Pancreas (tissue), 10 donors: ENCODE results near the gene DEPDC1. TPM values are rescaled to one million over a fixed set of nuclear protein-coding genes. Genes with fewer than 3 reads are reported as not detected.

Experiments
- ATAC-seq, 4 donors: fragments of 200-7000 bp; cut with Tn5 transposase; one replicate each; pipeline versions ENCODE4 v1.8.0 to v1.9.1; 2020; ENCODE audit warnings: mild to moderate bottlenecking in 4 of 4, moderate library complexity in 4 of 4
- DNase-seq, 6 donors: peaks; one replicate each; pipeline ENCODE4 v3.0.0-alpha.2; 2020
- FAIRE-seq: peaks from 2 replicates; lab custom pipeline; 2012; peaks lifted over from hg19 to GRCh38; lab: Jason Lieb, UNC
- H3K27ac ChIP-seq, 4 donors: fragments of 200-600 bp; sonication (generic); 1 replicate in 3 of 4; 2 replicates in 1 of 4; pipeline versions ENCODE4 v1.5.0 to v1.8.0; 2020
- H3K27me3 ChIP-seq, 4 donors: fragments of 200-600 bp; one replicate each; pipeline ENCODE4 v1.8.0; 2021
- H3K36me3 ChIP-seq, 3 donors: fragments of 200-600 bp; sonication (generic) in 1 of 3; one replicate each; pipeline versions ENCODE4 v1.5.0 to v1.8.0; 2020 to 2021
- H3K4me1 ChIP-seq, 3 donors: fragments of 200-600 bp; one replicate each; pipeline ENCODE4 v1.8.0; 2021
- H3K4me3 ChIP-seq, 4 donors: fragments of 200-600 bp; sonication (generic) in 2 of 4; one replicate each; pipeline versions ENCODE4 v1.5.0 to v1.8.0; 2020 to 2021
- H3K9me3 ChIP-seq, 4 donors: fragments of 200-600 bp; one replicate each; pipeline ENCODE4 v1.8.0; 2021
- WGBS, 2 donors: extraction: QIAGEN DNeasy Blood & Tissue Kit; methylation state at CpG; one replicate each; pipeline ENCODE4 v1.1.7; 2013; 5-methylcytosine and 5-hydroxymethylcytosine counted together
- intact Hi-C, 3 donors: fragments of 100-400 bp; cut with DNase I; formaldehyde crosslinking; loops; one replicate each; pipeline versions ENCODE4 v1.11.1 to v1.14.2; 2022
- polyA plus RNA-seq, 2 donors: library from polyadenylated mRNA; stranded (reverse); fragments of 200-250 nt; gene quantifications; one replicate each; pipeline ENCODE4 v1.2.3, GENCODE V29; 2013
- total RNA-seq, 6 donors: library from RNA; stranded (reverse); fragmentation: NEBNext Ultra II Directional in 4 of 6; extraction: Animal tissue kit (Norgen Biotek cat#: 25700) in 4 of 6; gene quantifications; one replicate each; pipeline versions ENCODE4 v1.2.1 to v1.2.4, GENCODE V29; 2021 to 2023
- TF ChIP-seq, protein P1 (sequence below), 4 donors: fragments of 200-600 bp; sonication (generic) in 3 of 4; IDR thresholded peaks; one replicate each; pipeline versions ENCODE4 v1.5.0 to v1.8.0; 2021; ENCODE audit warnings: antibody characterized with exemption in 4 of 4
- donor health status: healthy with polysubstance abuse.
- donor health status: DM: no; HTN: no; CAD: no; lungs with moderate emphysema.
- donor health status: DM: no; HTN: no; CAD: no.
- donor health status: control.
- donor health status: control.
- donor health status: Bipolar disorder and iron deficiency.
- donor health status: DM: yes; HTN: yes; CAD: no.
- donor health status: DM: no; HTN: no; CAD: no.
- donor health status: DM: no; HTN: no; CAD: no.
- donor health status: DM: yes; HTN: yes; CAD: no.

The DEPDC1 gene
- total and polyA plus RNA-seq, 8 donors = 0.02 to 0.31 (median 0.10) TPM; not detected in 2

GRCh38 chr1:68431076-68431475, 65.8 kb downstream of the DEPDC1 start:
- WGBS, 2 donors = 13 to 19% methylated on average over 3 of the region's 3 CpGs
- Histone ChIP-seq H3K27me3 (no peaks in the 10 kb centered on the region), H3K27ac (no peak overlapping the region), H3K4me1 (no peaks in the 10 kb centered on the region), H3K4me3 (no peak overlapping the region), H3K9me3 (no peaks in the 10 kb centered on the region), H3K36me3 (no peaks in the 10 kb centered on the region)
- no peak for FAIRE-seq
- ATAC-seq = peak in 3 of 4 donors; percentile 14 to 70 (median 52)
- intact Hi-C loops = no loop called here
- DNase-seq = no peak
- TF ChIP-seq, protein P1, sequence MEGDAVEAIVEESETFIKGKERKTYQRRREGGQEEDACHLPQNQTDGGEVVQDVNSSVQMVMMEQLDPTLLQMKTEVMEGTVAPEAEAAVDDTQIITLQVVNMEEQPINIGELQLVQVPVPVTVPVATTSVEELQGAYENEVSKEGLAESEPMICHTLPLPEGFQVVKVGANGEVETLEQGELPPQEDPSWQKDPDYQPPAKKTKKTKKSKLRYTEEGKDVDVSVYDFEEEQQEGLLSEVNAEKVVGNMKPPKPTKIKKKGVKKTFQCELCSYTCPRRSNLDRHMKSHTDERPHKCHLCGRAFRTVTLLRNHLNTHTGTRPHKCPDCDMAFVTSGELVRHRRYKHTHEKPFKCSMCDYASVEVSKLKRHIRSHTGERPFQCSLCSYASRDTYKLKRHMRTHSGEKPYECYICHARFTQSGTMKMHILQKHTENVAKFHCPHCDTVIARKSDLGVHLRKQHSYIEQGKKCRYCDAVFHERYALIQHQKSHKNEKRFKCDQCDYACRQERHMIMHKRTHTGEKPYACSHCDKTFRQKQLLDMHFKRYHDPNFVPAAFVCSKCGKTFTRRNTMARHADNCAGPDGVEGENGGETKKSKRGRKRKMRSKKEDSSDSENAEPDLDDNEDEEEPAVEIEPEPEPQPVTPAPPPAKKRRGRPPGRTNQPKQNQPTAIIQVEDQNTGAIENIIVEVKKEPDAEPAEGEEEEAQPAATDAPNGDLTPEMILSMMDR (IDR thresholded peaks at IDR 0.05) = no peak

DNA sequence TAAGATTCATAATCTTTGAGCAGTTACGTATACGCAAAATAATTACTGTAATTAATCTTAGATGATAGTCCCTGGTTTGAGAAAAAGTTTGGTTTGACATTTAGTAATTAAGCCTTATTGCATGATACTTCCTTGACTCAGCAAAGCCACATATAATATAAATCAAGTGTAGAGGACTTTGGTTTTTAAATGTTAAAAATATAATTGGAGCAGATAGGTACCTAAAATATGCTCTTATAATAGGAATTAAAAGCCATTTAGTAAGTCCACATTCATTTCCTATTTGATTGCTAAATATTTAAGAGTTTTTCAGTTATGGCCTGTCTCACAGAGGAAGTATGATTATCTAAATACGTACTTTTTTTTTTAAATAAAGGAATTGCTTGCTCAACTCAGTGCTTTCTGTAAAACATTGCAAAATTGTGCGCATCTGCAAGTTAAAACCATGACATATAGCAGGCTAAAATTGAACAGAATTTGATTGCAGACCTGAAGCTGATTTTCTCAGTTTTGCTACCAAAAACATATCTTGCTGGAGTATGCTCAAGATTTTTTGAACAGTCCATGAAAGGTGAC, 67.6 kb downstream of the DEPDC1 start:
- DNase-seq (no peak), FAIRE-seq (peak; percentile 39), ATAC-seq (no peak)
- Histone ChIP-seq H3K27me3 (no peaks in the 10 kb centered on the region), H3K27ac (no peak overlapping the region), H3K4me3 (no peak overlapping the region), H3K4me1 (no peaks in the 10 kb centered on the region), H3K9me3 (no peaks in the 10 kb centered on the region), H3K36me3 (no peaks in the 10 kb centered on the region)
- TF ChIP-seq, protein P1 (IDR thresholded peaks at IDR 0.05) = no peak
- intact Hi-C loops = no loop called here
- WGBS, 2 donors = 86 to 89% methylated on average over 4 of the region's 4 CpGs

DNA sequence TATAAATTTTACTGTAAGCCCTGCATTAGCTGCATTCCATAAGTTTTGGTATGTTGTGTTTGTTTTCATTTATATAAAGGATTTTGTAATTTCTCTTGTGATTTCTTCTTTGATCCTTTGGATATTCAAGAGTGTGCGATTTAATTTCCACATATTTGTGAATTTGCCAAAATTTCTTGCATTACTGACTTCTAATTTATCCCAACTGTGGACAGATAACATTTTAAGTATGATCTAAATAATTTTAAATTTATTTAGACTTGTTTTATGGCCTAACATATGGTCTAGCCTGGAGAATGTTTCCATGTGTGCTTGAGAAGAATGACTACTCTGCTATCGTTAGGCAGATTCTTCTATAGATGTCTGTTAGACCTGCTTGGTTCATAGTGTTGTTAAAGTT, 70.3 kb downstream of the DEPDC1 start:
- TF ChIP-seq, protein P1 (IDR thresholded peaks at IDR 0.05) = no peak
- FAIRE-seq (no peak), DNase-seq (no peak), ATAC-seq (no peak)
- WGBS, 2 donors = 92 to 95% methylated on average over 2 of the region's 2 CpGs
- Histone ChIP-seq H3K4me3 (no peak overlapping the region), H3K27ac (no peak overlapping the region), H3K27me3 (no peaks in the 10 kb centered on the region), H3K9me3 (no peaks in the 10 kb centered on the region), H3K4me1 (no peaks in the 10 kb centered on the region), H3K36me3 (no peaks in the 10 kb centered on the region)
- intact Hi-C loops = no loop called here

Other genes with a start within 250 kb of the DEPDC1 start
- not detected for gene RPE65, start 47.1 kb downstream of the DEPDC1 start, total RNA-seq
- not detected for gene RPE65, start 47.1 kb downstream of the DEPDC1 start, polyA plus RNA-seq